ENCODE results near the gene ZNF750.

GRCh38 chr17:82817947-82818346 lies 21.9 kb downstream of the ZNF750 start:
- TF ChIP-seq EZH2 (IDR thresholded peaks at IDR 0.05; ENCODE audit: low read depth), result no peak
- TF ChIP-seq, protein P1, sequence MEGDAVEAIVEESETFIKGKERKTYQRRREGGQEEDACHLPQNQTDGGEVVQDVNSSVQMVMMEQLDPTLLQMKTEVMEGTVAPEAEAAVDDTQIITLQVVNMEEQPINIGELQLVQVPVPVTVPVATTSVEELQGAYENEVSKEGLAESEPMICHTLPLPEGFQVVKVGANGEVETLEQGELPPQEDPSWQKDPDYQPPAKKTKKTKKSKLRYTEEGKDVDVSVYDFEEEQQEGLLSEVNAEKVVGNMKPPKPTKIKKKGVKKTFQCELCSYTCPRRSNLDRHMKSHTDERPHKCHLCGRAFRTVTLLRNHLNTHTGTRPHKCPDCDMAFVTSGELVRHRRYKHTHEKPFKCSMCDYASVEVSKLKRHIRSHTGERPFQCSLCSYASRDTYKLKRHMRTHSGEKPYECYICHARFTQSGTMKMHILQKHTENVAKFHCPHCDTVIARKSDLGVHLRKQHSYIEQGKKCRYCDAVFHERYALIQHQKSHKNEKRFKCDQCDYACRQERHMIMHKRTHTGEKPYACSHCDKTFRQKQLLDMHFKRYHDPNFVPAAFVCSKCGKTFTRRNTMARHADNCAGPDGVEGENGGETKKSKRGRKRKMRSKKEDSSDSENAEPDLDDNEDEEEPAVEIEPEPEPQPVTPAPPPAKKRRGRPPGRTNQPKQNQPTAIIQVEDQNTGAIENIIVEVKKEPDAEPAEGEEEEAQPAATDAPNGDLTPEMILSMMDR (conservative IDR thresholded peaks at IDR 0.05), result no peak
